ENCODE data around the gene USP6. TPM values are rescaled to one million over a fixed set of nuclear protein-coding genes. Genes with fewer than 3 reads are reported as not detected.
"Not testable (repeated sequence)": the region's sequence is repeated elsewhere in the genome, so short reads cannot be mapped to it uniquely, and the experiment has no call there.

Gene USP6
- total and polyA plus RNA-seq, 3 donors from 2014 or later, result 19.3 to 50.4 (median 25.1) TPM

GRCh38 chr17:5220074-5220473, 104.2 kb downstream of the USP6 start:
- WGBS, 2 donors, result 85 to 90% methylated on average over 5 of the region's 5 CpGs
- intact Hi-C loops (cut with DNase I; ENCODE audit: low total_unique reads), result no loop called here
- TF ChIP-seq POLR2A (IDR thresholded peaks at IDR 0.05), result no peak
- no peak for TF ChIP-seq CTCF (IDR thresholded peaks at IDR 0.05)

GRCh38 chr17:5221912-5222311, 106.1 kb downstream of the USP6 start:
- 93% methylated on average over 12 of the region's 12 CpGs for WGBS, 2 donors
- H3K36me3 ChIP-seq (ENCODE audit: low read depth, missing control alignments); H3K4me3 ChIP-seq; H3K27ac ChIP-seq; DNase-seq; intact Hi-C loops (cut with DNase I; ENCODE audit: low total_unique reads); H3K27me3 ChIP-seq; H3K9me3 ChIP-seq; H3K4me1 ChIP-seq: not testable (repeated sequence)

More at GRCh38 chr17:5220074-5220473, 104.2 kb downstream of the USP6 start:
- no peak overlapping the region for H3K4me3 ChIP-seq
- H3K9me3 ChIP-seq, result no peaks in the 10 kb centered on the region
- H3K27me3 ChIP-seq, result no peaks in the 10 kb centered on the region
- no peaks in the 10 kb centered on the region for H3K36me3 ChIP-seq (ENCODE audit: low read depth, missing control alignments)
- no peak for DNase-seq
- no peaks in the 10 kb centered on the region for H3K4me1 ChIP-seq
- H3K27ac ChIP-seq, result no peak overlapping the region

Small RNA genes lying within 50 kb of the gene (small RNA-seq; reads per million reads assigned to genes)
- gene AC012146.4, result 0 reads per million in 2 donors

Other genes starting within 250 kb of the USP6 start
- gene C17orf107, start 216.5 kb upstream of the USP6 start, total RNA-seq, result 1 to 10 TPM; 2.8 to 4.1 TPM
- 1.5 TPM for gene C17orf107, start 216.5 kb upstream of the USP6 start, polyA plus RNA-seq (ENCODE audit: insufficient read depth, low read depth, low replicate concordance)
- 1 to 10 TPM; 1.4 to 2.6 TPM for gene CHRNE, start 212.9 kb upstream of the USP6 start, total RNA-seq
- 1.4 TPM for gene CHRNE, start 212.9 kb upstream of the USP6 start, polyA plus RNA-seq (ENCODE audit: insufficient read depth, low read depth, low replicate concordance)
- gene GP1BA, start 183.8 kb upstream of the USP6 start, total RNA-seq, result under 1 TPM; 0.12 to 0.47 TPM
- gene GP1BA, start 183.8 kb upstream of the USP6 start, polyA plus RNA-seq (ENCODE audit: insufficient read depth, low read depth, low replicate concordance), result 0.88 TPM
- 10 to 100 TPM; 23.7 to 25.9 TPM for gene SLC25A11, start 176.0 kb upstream of the USP6 start, total RNA-seq
- 24.3 TPM for gene SLC25A11, start 176.0 kb upstream of the USP6 start, polyA plus RNA-seq (ENCODE audit: insufficient read depth, low read depth, low replicate concordance)
- gene RNF167, start 175.8 kb upstream of the USP6 start, total RNA-seq, result 100 to 1,000 TPM; 110 to 111 TPM
- 211 TPM for gene RNF167, start 175.8 kb upstream of the USP6 start, polyA plus RNA-seq (ENCODE audit: insufficient read depth, low read depth, low replicate concordance)
- gene PFN1, start 167.5 kb upstream of the USP6 start, total RNA-seq, result 100 to 1,000 TPM; 257 to 349 TPM
- 244 TPM for gene PFN1, start 167.5 kb upstream of the USP6 start, polyA plus RNA-seq (ENCODE audit: insufficient read depth, low read depth, low replicate concordance)
- gene ENO3, start 164.9 kb upstream of the USP6 start, total RNA-seq, result 10 to 100 TPM; 16.4 to 17.2 TPM
- gene ENO3, start 164.9 kb upstream of the USP6 start, polyA plus RNA-seq (ENCODE audit: insufficient read depth, low read depth, low replicate concordance), result 29.9 TPM
- 10 to 100 TPM; 54.9 to 66.1 TPM for gene SPAG7, start 148.2 kb upstream of the USP6 start, total RNA-seq
- 79.5 TPM for gene SPAG7, start 148.2 kb upstream of the USP6 start, polyA plus RNA-seq (ENCODE audit: insufficient read depth, low read depth, low replicate concordance)
- gene CAMTA2, start 128.4 kb upstream of the USP6 start, total RNA-seq, result 10 to 100 TPM; 22.4 to 51.3 TPM
- 59.3 TPM for gene CAMTA2, start 128.4 kb upstream of the USP6 start, polyA plus RNA-seq (ENCODE audit: insufficient read depth, low read depth, low replicate concordance)
- gene INCA1, start 118.5 kb upstream of the USP6 start, total RNA-seq, result 10 to 100 TPM; 32.6 to 53.0 TPM
- gene INCA1, start 118.5 kb upstream of the USP6 start, polyA plus RNA-seq (ENCODE audit: insufficient read depth, low read depth, low replicate concordance), result 64.4 TPM
- gene KIF1C, start 118.1 kb upstream of the USP6 start, total RNA-seq, result 10 to 100 TPM; 51.1 to 54.1 TPM
- 79.9 TPM for gene KIF1C, start 118.1 kb upstream of the USP6 start, polyA plus RNA-seq (ENCODE audit: insufficient read depth, low read depth, low replicate concordance)
- 1 to 10 TPM in 1 of 2 donors, under 1 TPM in 1; 0.99 to 1.7 TPM for gene SLC52A1, start 80.6 kb upstream of the USP6 start, total RNA-seq
- 0.50 TPM for gene SLC52A1, start 80.6 kb upstream of the USP6 start, polyA plus RNA-seq (ENCODE audit: insufficient read depth, low read depth, low replicate concordance)
- 1 to 10 TPM; 6.4 to 7.2 TPM for gene ZFP3, start 37.6 kb upstream of the USP6 start, total RNA-seq
- gene ZFP3, start 37.6 kb upstream of the USP6 start, polyA plus RNA-seq (ENCODE audit: insufficient read depth, low read depth, low replicate concordance), result 4.6 TPM
- gene ZNF232, start 4.2 kb upstream of the USP6 start, total RNA-seq, result 10 to 100 TPM in 1 of 2 donors, 1 to 10 TPM in 1; 8.6 to 21.7 TPM
- 14.4 TPM for gene ZNF232, start 4.2 kb upstream of the USP6 start, polyA plus RNA-seq (ENCODE audit: insufficient read depth, low read depth, low replicate concordance)
- 10 to 100 TPM; 31.3 to 41.3 TPM for gene ZNF594, start 75.8 kb downstream of the USP6 start, total RNA-seq
- 5.8 TPM for gene ZNF594, start 75.8 kb downstream of the USP6 start, polyA plus RNA-seq (ENCODE audit: insufficient read depth, low read depth, low replicate concordance)
- gene SCIMP, start 118.8 kb downstream of the USP6 start, total RNA-seq, result under 1 TPM; 0.39 to 0.50 TPM
- 2.5 TPM for gene SCIMP, start 118.8 kb downstream of the USP6 start, polyA plus RNA-seq (ENCODE audit: insufficient read depth, low read depth, low replicate concordance)
- 10 to 100 TPM; 33.1 to 47.4 TPM for gene RABEP1, start 166.3 kb downstream of the USP6 start, total RNA-seq
- gene RABEP1, start 166.3 kb downstream of the USP6 start, polyA plus RNA-seq (ENCODE audit: insufficient read depth, low read depth, low replicate concordance), result 23.2 TPM